ENCODE results near the gene SYNE1. TPM values are rescaled to one million over a fixed set of nuclear protein-coding genes. Genes with fewer than 3 reads are reported as not detected.

Gene SYNE1
- total RNA-seq, 1 experiment from 2014 or later: 6.5 TPM

DNA sequence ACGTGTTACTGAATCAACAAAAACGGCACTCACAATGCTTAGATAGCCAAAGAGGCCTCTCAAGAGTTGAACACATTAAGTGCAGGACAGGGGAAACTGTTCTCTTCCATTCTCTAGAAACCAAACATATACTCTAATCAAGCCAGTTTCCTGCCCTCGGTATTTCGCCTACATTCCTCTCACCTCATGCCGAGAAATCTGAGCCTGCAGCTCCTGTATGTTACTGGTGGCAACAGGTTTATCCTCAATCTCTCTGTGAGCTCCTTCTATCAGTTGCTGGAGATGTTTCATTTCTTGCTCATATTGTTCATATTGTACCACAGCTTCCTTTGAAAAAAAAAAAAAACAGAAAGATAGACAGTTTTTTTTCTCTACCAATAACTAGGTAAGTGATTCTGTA is 328.9 kb downstream of the SYNE1 start:
- TF ChIP-seq HMGA2 (CRISPR knock-in tag; IDR thresholded peaks at IDR 0.05) (no peak), SMAD4 (CRISPR knock-in tag; IDR thresholded peaks at IDR 0.05) (no peak), CBFB (CRISPR knock-in tag; IDR thresholded peaks at IDR 0.05; ENCODE audit: low read depth) (no peak), ZBTB21 (CRISPR knock-in tag; IDR thresholded peaks at IDR 0.05; ENCODE audit: borderline replicate concordance) (no peak)
- no peak for DNase-seq (ENCODE audit: low spot score)
- H3K4me3 Mint-ChIP-seq: no peak overlapping the region
- ATAC-seq: no peak
- no peaks in the 10 kb centered on the region for H3K9me3 Mint-ChIP-seq
- H3K4me1 Mint-ChIP-seq: no peaks in the 10 kb centered on the region
- H3K27ac Mint-ChIP-seq: no peak overlapping the region
- no peaks in the 10 kb centered on the region for H3K27me3 Mint-ChIP-seq (ENCODE audit: low read depth)
- ChIA-PET POLR2A (interaction anchor here (0.6 kb wide), 1 partner anchor 479 kb away, joined by 3 read pairs; no protein-coding TSS in a partner anchor), CTCF (interaction anchor here (0.6 to 0.7 kb wide), 2 partner anchors 9 to 15 kb away, joined by 3 to 4 read pairs; no protein-coding TSS in a partner anchor)
- no peaks in the 10 kb centered on the region for H3K36me3 Mint-ChIP-seq

- Mint-ChIP-seq H3K4me3 (no peak overlapping the region), H3K27ac (no peak overlapping the region), H3K36me3 (no peaks in the 10 kb centered on the region), H3K27me3 (ENCODE audit: low read depth) (no peaks in the 10 kb centered on the region), H3K4me1 (peaks cover 11% of the 10 kb centered on the region), H3K9me3 (no peaks in the 10 kb centered on the region)
- no peak for TF ChIP-seq MYBL2 (CRISPR knock-in tag; IDR thresholded peaks at IDR 0.05)
- TF ChIP-seq EMX1 (CRISPR knock-in tag; IDR thresholded peaks at IDR 0.05): no peak
- DNase-seq (ENCODE audit: low spot score): no peak
- ChIA-PET POLR2A (no interaction called here), CTCF (interaction anchor here (0.8 kb wide), 2 partner anchors 12 to 33 kb away, joined by 3 to 4 read pairs; no protein-coding TSS in a partner anchor)
- ATAC-seq: no peak
Measured at GRCh38 chr6:152305672-152306071, 331.5 kb downstream of the SYNE1 start.

DNA sequence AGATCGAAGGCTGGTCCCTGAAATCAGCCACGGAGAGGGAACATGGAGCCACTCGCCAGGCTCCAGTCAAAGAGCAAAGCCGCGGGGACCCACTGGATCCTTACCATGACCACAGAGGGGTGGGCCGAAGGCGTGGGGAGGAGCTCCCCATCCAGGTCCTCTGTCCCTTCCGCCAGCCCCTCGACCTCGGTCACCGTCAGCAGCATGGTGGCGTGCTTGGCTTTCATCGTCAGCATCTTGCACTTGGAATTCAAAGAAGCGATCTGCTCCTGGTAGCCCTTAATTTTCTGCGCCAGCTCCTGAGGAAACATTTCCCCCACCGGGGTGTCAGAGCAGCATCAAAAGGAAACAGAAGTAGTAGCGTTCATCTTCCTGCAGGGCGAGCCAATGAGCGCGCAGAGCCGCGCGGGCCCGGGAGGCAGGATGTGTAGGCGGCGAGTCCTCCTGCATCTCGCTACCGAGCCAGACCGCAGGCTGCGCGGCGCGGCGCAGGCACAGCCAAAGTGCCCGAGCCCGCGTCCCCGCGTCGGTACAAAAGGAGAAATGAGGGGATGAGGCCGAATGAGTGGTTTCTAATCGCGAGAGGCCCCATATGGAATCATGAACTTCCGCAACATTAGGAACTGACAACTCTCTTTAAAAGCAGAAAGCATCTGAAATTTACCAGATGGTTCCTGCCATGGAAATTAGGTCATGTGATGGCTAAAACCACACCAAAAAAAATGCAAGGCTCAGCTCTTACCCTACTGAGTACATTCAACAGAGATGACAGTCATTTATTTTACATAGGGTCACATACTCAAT is 335.2 kb downstream of the SYNE1 start:
- ChIA-PET CTCF (interaction anchor here (0.6 to 1.4 kb wide), 14 partner anchors 13 to 850 kb away, joined by 3 to 21 read pairs (median 3); partner anchors contain the start of gene RMND1), POLR2A (interaction anchor here (1.5 kb wide), 1 partner anchor 14 kb away, joined by 4 read pairs; no protein-coding TSS in a partner anchor)
- peak; percentile 98 for ATAC-seq
- H3K9me3 Mint-ChIP-seq: no peaks in the 10 kb centered on the region
- peaks cover 34% of the 10 kb centered on the region for H3K4me1 Mint-ChIP-seq
- no peak for TF ChIP-seq RELA (CRISPR knock-in tag; IDR thresholded peaks at IDR 0.05; ENCODE audit: borderline replicate concordance)
- TF ChIP-seq, protein P1, sequence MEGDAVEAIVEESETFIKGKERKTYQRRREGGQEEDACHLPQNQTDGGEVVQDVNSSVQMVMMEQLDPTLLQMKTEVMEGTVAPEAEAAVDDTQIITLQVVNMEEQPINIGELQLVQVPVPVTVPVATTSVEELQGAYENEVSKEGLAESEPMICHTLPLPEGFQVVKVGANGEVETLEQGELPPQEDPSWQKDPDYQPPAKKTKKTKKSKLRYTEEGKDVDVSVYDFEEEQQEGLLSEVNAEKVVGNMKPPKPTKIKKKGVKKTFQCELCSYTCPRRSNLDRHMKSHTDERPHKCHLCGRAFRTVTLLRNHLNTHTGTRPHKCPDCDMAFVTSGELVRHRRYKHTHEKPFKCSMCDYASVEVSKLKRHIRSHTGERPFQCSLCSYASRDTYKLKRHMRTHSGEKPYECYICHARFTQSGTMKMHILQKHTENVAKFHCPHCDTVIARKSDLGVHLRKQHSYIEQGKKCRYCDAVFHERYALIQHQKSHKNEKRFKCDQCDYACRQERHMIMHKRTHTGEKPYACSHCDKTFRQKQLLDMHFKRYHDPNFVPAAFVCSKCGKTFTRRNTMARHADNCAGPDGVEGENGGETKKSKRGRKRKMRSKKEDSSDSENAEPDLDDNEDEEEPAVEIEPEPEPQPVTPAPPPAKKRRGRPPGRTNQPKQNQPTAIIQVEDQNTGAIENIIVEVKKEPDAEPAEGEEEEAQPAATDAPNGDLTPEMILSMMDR (IDR thresholded peaks at IDR 0.05): peak; percentile 49; the same call in 1 of the 2 replicates
- peak; percentile 44; the same call in 1 of the 2 replicates for TF ChIP-seq NFYB (CRISPR knock-in tag; conservative IDR thresholded peaks at IDR 0.05; ENCODE audit: low read depth)
- TF ChIP-seq, protein P2, sequence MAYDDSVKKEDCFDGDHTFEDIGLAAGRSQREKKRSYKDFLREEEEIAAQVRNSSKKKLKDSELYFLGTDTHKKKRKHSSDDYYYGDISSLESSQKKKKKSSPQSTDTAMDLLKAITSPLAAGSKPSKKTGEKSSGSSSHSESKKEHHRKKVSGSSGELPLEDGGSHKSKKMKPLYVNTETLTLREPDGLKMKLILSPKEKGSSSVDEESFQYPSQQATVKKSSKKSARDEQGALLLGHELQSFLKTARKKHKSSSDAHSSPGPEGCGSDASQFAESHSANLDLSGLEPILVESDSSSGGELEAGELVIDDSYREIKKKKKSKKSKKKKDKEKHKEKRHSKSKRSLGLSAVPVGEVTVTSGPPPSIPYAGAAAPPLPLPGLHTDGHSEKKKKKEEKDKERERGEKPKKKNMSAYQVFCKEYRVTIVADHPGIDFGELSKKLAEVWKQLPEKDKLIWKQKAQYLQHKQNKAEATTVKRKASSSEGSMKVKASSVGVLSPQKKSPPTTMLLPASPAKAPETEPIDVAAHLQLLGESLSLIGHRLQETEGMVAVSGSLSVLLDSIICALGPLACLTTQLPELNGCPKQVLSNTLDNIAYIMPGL (CRISPR knock-in tag; IDR thresholded peaks at IDR 0.05): peak; percentile 94
- TF ChIP-seq GABPB1 (CRISPR knock-in tag; IDR thresholded peaks at IDR 0.05): peak; percentile 44; the same call in 1 of the 2 replicates
- peak; percentile 34; the same call in 1 of the 2 replicates for TF ChIP-seq CREM (CRISPR knock-in tag; IDR thresholded peaks at IDR 0.05)
- peak; percentile 80 for TF ChIP-seq USF2 (CRISPR knock-in tag; IDR thresholded peaks at IDR 0.05)
- TF ChIP-seq FOXK1 (CRISPR knock-in tag; IDR thresholded peaks at IDR 0.05): no peak
- TF ChIP-seq, protein P3, sequence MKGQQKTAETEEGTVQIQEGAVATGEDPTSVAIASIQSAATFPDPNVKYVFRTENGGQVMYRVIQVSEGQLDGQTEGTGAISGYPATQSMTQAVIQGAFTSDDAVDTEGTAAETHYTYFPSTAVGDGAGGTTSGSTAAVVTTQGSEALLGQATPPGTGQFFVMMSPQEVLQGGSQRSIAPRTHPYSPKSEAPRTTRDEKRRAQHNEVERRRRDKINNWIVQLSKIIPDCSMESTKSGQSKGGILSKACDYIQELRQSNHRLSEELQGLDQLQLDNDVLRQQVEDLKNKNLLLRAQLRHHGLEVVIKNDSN (CRISPR knock-in tag; IDR thresholded peaks at IDR 0.05): peak; percentile 51; the same call in 1 of the 2 replicates
- TF ChIP-seq E2F5 (CRISPR knock-in tag; IDR thresholded peaks at IDR 0.05): 0 out of 2 replicates have a peak, but pooled peaks have one; percentile 68
- TF ChIP-seq CBFB (CRISPR knock-in tag; IDR thresholded peaks at IDR 0.05; ENCODE audit: low read depth): no peak
- H3K4me3 Mint-ChIP-seq: peak overlapping the region; percentile 95
- H3K27ac Mint-ChIP-seq: peak overlapping the region; percentile 93
- no peaks in the 10 kb centered on the region for H3K36me3 Mint-ChIP-seq
- H3K27me3 Mint-ChIP-seq (ENCODE audit: low read depth): no peaks in the 10 kb centered on the region
- peak; percentile 88 for DNase-seq (ENCODE audit: low spot score)

All from WTC11 (cell line).